CD8-positive, alpha-beta memory T cell (primary cell): ENCODE measurements around the gene MAP4K5. TPM values are rescaled to one million over a fixed set of nuclear protein-coding genes. Genes with fewer than 3 reads are reported as not detected.

Experiments used
- CTCF ChIA-PET: fragments of 350-600 bp; sonication (Branson Sonifier 250); formaldehyde crosslinking; loops from one replicate; lab custom pipeline; 2021; ENCODE audit warnings: antibody characterized with exemption; lab: Charles Lee
- POLR2A ChIA-PET: fragments of 350-600 bp; sonication (Branson Sonifier 250); formaldehyde crosslinking; loops from one replicate; lab custom pipeline; 2021; ENCODE audit warnings: antibody characterized with exemption; lab: Charles Lee
- DNase-seq, 5 donors: peaks; one replicate each; pipeline versions ENCODE4 v3.0.0 to v3.0.0-alpha.2; 2020 to 2022; ENCODE audit warnings: mixed read lengths in 1 of 5
- H3K27ac ChIP-seq: one replicate; pipeline ENCODE4 v1.7.0; 2013; ENCODE audit warnings: low read depth, mild to moderate bottlenecking, low read length, moderate library complexity
- H3K27me3 ChIP-seq: 2 replicates; pipeline ENCODE4 v1.7.0; 2013; ENCODE audit warnings: low read length, mild to moderate bottlenecking; ENCODE audit not compliant: insufficient read depth, poor library complexity, severe bottlenecking
- H3K36me3 ChIP-seq: 2 replicates; pipeline ENCODE4 v1.7.0; 2013; ENCODE audit warnings: mild to moderate bottlenecking, low read length, moderate library complexity; ENCODE audit not compliant: insufficient read depth
- H3K4me1 ChIP-seq: 2 replicates; pipeline ENCODE4 v1.7.0; 2013; ENCODE audit warnings: mild to moderate bottlenecking, low read length, moderate library complexity; ENCODE audit not compliant: insufficient read depth
- H3K4me3 ChIP-seq: 2 replicates; pipeline ENCODE4 v1.7.0; 2013; ENCODE audit warnings: mild to moderate bottlenecking, low read length
- H3K9me3 ChIP-seq: 2 replicates; pipeline ENCODE4 v1.7.0; 2013; ENCODE audit warnings: mild to moderate bottlenecking, low read length
- H3K27ac Mint-ChIP-seq, 8 donors: one replicate each; pipeline ENCODE4 v1.8.0; 2020 to 2021; ENCODE audit warnings: mixed read lengths in 8 of 8, mild to moderate bottlenecking in 6 of 8, inconsistent platforms in 3 of 8, moderate library complexity in 3 of 8
- H3K27me3 Mint-ChIP-seq, 2 donors: one replicate each; pipeline ENCODE4 v1.8.0; 2020 to 2021; ENCODE audit warnings: mixed read lengths in 2 of 2, mild to moderate bottlenecking in 1 of 2, moderate library complexity in 1 of 2
- H3K36me3 Mint-ChIP-seq, 3 donors: one replicate each; pipeline ENCODE4 v1.8.0; 2020 to 2021; ENCODE audit warnings: mixed read lengths in 3 of 3, inconsistent platforms in 1 of 3, mild to moderate bottlenecking in 1 of 3
- H3K4me1 Mint-ChIP-seq, 3 donors: one replicate each; pipeline ENCODE4 v1.8.0; 2020 to 2021; ENCODE audit warnings: mixed read lengths in 3 of 3, inconsistent platforms in 1 of 3, mild to moderate bottlenecking in 1 of 3
- H3K4me3 Mint-ChIP-seq, 7 donors: one replicate each; pipeline ENCODE4 v1.8.0; 2020 to 2021; ENCODE audit warnings: mixed read lengths in 7 of 7, mild to moderate bottlenecking in 6 of 7, moderate library complexity in 4 of 7, inconsistent platforms in 2 of 7
- H3K9me3 Mint-ChIP-seq, 5 donors: one replicate each; pipeline ENCODE4 v1.8.0; 2020 to 2022; ENCODE audit warnings: mixed read lengths in 5 of 5, mild to moderate bottlenecking in 3 of 5, moderate library complexity in 2 of 5, inconsistent platforms in 1 of 5
- polyA plus RNA-seq: library from polyadenylated mRNA; unstranded; fragments of 300-500 nt; fragmentation: Illumina TruSeq; gene quantifications from one replicate; pipeline ENCODE4 v1.2.3, GENCODE V29; 2021
- total RNA-seq, 2 experiments: library from RNA; stranded (reverse); gene quantifications; one replicate each; pipeline ENCODE4 v1.2.3, GENCODE V29; 2021

MAP4K5 gene
- total and polyA plus RNA-seq, 3 experiments from 2014 or later: 26.1 to 36.4 (median 35.2) TPM

DNA sequence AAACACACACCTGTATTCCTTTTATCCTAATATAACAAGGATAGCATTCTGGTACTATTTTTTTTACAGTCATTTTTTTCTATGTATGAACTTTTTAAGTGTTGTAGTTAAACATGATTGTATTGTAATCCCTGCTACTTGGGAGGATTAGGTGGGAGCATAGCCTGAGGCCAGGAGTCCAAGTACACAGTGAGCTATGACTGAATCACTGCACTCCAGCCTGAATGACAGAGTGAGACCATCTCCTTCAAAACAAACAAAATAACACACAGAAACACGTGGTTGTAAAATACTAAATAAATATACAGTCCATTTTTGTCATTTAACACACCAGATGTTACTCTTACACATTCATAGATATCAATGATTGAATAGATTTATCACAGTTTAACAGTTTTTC lies 56.9 kb downstream of the MAP4K5 start:
- DNase-seq: no peak
- H3K36me3 Mint-ChIP-seq: peaks cover 43 to 70% (median 62%) of the 10 kb centered on the region in 3 donors
- peak overlapping the region in 1 of 8 donors; percentile 38 for H3K27ac Mint-ChIP-seq
- CTCF ChIA-PET: no interaction called here
- H3K4me1 ChIP-seq: no peaks in the 10 kb centered on the region
- no peak overlapping the region for H3K4me3 ChIP-seq
- no peak overlapping the region for H3K27ac ChIP-seq
- no peaks in the 10 kb centered on the region for H3K27me3 ChIP-seq
- no peak overlapping the region for H3K4me3 Mint-ChIP-seq
- H3K9me3 Mint-ChIP-seq: peaks cover 13 to 29% (median 24%) of the 10 kb centered on the region in 5 donors
- H3K36me3 ChIP-seq: peaks cover 25% of the 10 kb centered on the region
- no peaks in the 10 kb centered on the region for H3K27me3 Mint-ChIP-seq
- no peaks in the 10 kb centered on the region for H3K9me3 ChIP-seq
- POLR2A ChIA-PET: no interaction called here
- H3K4me1 Mint-ChIP-seq: no peaks in the 10 kb centered on the region

DNA sequence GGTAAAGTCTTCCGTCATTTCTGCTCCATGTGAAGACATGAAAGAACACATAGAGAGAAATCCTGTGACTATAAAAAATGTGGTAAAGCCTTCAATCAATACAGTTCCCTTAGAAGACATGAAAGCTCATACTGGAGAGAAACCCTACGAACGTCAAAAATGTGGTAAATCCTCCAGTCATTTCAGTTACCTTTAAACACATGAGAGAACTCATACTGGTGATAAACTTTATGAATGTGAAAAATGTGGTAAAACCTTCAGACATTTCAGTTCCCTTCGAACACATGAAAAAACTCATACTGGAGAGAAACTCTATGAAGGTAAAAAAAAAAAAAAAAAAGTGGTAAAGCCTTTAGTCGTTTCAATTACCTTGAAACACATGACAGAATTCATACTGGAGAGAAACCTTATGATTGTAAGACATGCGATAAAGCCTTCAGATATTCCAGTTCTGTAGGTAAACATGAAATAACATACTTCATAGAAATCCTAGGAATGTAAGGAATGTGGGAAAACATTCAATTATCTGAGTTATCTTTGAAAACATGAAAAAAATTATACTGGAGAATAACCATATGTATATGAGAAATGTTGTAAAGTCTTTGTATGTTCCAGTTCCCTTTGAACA lies 60.4 kb downstream of the MAP4K5 start:
- Histone ChIP-seq H3K36me3 (peaks cover 34% of the 10 kb centered on the region), H3K27ac (no peak overlapping the region), H3K4me3 (no peak overlapping the region), H3K27me3 (no peaks in the 10 kb centered on the region), H3K4me1 (no peaks in the 10 kb centered on the region), H3K9me3 (no peaks in the 10 kb centered on the region)
- Mint-ChIP-seq H3K9me3 (peaks cover 16 to 33% (median 29%) of the 10 kb centered on the region in 5 donors), H3K27me3 (no peaks in the 10 kb centered on the region), H3K27ac (no peak overlapping the region), H3K36me3 (peaks cover 52 to 80% (median 74%) of the 10 kb centered on the region in 3 donors), H3K4me3 (no peak overlapping the region), H3K4me1 (peaks cover 6 to 16% (median 11%) of the 10 kb centered on the region in 3 donors)
- ChIA-PET POLR2A (no interaction called here), CTCF (interaction anchor here (0.7 kb wide), 1 partner anchor 144 kb away, joined by 3 read pairs; no protein-coding TSS in a partner anchor)
- no peak for DNase-seq

DNA sequence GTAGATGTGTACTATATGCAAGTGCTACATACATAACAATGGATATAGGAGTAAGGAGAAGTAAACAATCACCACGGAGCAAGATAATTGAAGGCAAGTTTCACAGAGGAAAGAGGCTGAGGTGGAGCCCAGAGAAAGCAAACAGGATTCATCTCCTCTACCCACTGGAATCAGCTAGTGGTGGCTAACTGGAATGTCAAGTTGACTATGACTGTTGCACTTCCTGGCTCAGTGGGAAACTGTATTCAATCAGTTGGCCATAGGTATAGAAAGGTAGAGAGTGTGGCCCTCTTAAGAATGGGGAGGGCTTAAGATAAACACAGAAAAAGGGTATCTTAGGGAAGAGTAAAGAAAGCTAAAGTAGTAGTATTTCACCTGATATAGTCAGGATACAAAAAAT lies 62.4 kb downstream of the MAP4K5 start:
- Histone ChIP-seq H3K36me3 (peaks cover 34% of the 10 kb centered on the region), H3K27ac (no peak overlapping the region), H3K4me3 (no peak overlapping the region), H3K9me3 (no peaks in the 10 kb centered on the region), H3K4me1 (no peaks in the 10 kb centered on the region), H3K27me3 (no peaks in the 10 kb centered on the region)
- peaks cover 16 to 33% (median 29%) of the 10 kb centered on the region in 5 donors for H3K9me3 Mint-ChIP-seq
- peak overlapping the region in 1 of 8 donors; percentile 67 for H3K27ac Mint-ChIP-seq
- ChIA-PET POLR2A (no interaction called here), CTCF (no interaction called here)
- no peaks in the 10 kb centered on the region for H3K27me3 Mint-ChIP-seq
- H3K36me3 Mint-ChIP-seq: peaks cover 49 to 81% (median 74%) of the 10 kb centered on the region in 3 donors
- H3K4me3 Mint-ChIP-seq: no peak overlapping the region
- peaks cover 6 to 16% (median 11%) of the 10 kb centered on the region in 3 donors for H3K4me1 Mint-ChIP-seq
- DNase-seq: no peak

DNA sequence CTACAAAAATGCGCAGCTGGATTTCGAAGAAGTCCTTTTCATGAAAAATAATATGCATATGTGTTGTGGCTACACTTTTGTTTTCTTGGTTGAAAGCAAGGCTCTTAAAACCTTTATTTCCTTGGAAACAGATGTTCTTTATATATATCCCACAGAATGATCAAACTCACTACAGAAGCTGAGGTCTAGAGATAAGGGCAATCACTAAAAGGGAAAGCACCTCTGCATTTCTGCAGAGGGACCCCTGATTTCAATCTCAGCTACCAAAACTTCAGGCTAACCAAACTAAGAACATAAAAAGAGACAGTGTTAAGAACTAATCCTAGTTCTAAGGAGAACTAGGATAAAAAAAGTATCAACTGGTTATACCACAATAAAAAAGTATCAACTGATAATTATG lies 70.3 kb downstream of the MAP4K5 start:
- peaks cover 0 to 3% (median 0%) of the 10 kb centered on the region in 3 donors for H3K4me1 Mint-ChIP-seq
- peaks cover 4 to 38% (median 6%) of the 10 kb centered on the region in 3 donors for H3K36me3 Mint-ChIP-seq
- no peak overlapping the region for H3K4me3 ChIP-seq
- peaks cover 8% of the 10 kb centered on the region for H3K36me3 ChIP-seq
- ChIA-PET POLR2A (interaction anchor here (0.6 kb wide), 1 partner anchor 37 kb away, joined by 4 read pairs; no protein-coding TSS in a partner anchor), CTCF (no interaction called here)
- no peaks in the 10 kb centered on the region for H3K4me1 ChIP-seq
- no peak overlapping the region for H3K27ac ChIP-seq
- no peaks in the 10 kb centered on the region for H3K27me3 Mint-ChIP-seq
- no peaks in the 10 kb centered on the region for H3K9me3 ChIP-seq
- no peaks in the 10 kb centered on the region for H3K9me3 Mint-ChIP-seq
- DNase-seq: no peak
- H3K27ac Mint-ChIP-seq: no peak overlapping the region
- H3K4me3 Mint-ChIP-seq: no peak overlapping the region
- H3K27me3 ChIP-seq: no peaks in the 10 kb centered on the region

DNA sequence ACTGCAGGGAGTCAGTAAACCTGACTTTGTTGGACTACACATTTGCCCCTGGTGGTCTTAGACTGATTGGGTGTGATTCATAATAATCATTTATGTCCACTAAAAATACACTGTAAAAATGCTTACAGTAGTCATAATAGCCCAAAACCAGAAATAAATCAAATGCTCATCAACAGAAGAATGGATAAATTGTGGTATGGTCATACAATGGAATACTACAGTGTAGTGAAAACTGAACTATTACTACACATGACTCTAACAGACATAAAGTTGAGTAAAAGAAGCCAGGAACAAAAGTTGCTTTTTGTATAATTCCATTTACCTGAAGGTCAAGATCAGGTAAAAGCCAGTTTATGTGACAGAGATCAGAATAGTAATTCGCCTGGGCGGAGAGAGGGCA lies 78.5 kb downstream of the MAP4K5 start:
- ChIA-PET POLR2A (no interaction called here), CTCF (no interaction called here)
- no peaks in the 10 kb centered on the region for H3K4me1 ChIP-seq
- H3K36me3 ChIP-seq: peaks cover 5% of the 10 kb centered on the region
- Mint-ChIP-seq H3K4me1 (peaks cover 0 to 4% (median 0%) of the 10 kb centered on the region in 3 donors), H3K36me3 (peaks cover 32 to 60% (median 33%) of the 10 kb centered on the region in 3 donors), H3K4me3 (no peak overlapping the region), H3K9me3 (no peaks in the 10 kb centered on the region), H3K27me3 (no peaks in the 10 kb centered on the region), H3K27ac (peak overlapping the region in 2 of 8 donors; percentile 24 to 70)
- no peak for DNase-seq
- H3K4me3 ChIP-seq: no peak overlapping the region
- H3K9me3 ChIP-seq: no peaks in the 10 kb centered on the region
- no peak overlapping the region for H3K27ac ChIP-seq
- no peaks in the 10 kb centered on the region for H3K27me3 ChIP-seq

DNA sequence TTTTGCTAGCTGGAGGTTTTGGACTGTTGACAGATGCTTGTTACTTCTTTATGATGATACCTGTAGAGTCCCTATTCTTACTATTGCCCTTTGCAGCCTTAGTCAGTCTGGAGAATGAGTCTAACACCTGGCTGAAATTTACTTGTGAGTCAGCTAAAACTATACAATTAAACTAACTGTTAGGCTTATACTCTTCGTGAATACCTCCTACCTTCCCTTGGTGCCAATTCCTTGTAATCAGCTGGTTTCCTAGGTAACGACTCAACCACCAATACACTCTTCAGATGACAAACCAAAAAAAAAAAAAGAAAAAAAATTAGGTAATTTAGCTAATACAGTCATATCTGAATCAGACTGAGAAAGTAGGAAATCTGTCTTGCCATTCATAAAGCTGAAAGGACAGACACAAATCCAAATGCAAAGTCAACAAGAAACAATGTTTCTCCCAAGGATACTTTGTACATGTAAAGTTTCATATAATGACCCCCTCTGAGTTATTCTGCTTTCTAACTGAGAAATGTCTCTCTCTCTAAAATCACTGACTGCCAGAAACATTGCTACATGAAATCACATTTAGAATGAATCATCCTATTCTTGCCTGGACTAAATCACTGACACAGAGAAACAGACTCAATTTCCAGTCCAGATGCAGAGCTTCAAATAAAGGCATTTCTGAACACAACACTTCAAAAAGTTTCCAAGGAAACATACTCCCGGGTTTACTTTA lies 79.2 kb downstream of the MAP4K5 start:
- peaks cover 0 to 4% (median 0%) of the 10 kb centered on the region in 3 donors for H3K4me1 Mint-ChIP-seq
- DNase-seq: no peak

DNA sequence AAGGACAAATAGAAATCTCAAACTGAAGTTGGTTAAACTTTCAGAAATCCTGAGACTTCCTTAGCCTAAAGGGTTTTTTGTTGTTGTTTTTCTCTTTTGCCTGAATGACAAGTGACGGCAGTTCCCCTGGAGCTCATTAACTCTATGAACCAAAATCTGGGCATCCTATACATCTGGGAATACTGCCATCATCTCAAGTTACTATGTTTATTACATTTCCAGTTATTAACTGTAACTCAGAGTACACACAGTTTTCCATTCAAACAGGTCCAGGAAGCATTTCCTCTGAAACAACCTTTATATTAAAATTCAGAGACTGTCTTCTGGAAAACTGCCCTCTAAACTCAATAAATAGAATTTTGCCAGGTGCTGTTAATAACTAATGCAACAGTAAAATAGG lies 80.1 kb downstream of the MAP4K5 start:
- ChIA-PET CTCF (no interaction called here), POLR2A (no interaction called here)
- no peak overlapping the region for H3K27ac Mint-ChIP-seq
- peaks cover 0 to 4% (median 0%) of the 10 kb centered on the region in 3 donors for H3K4me1 Mint-ChIP-seq
- no peaks in the 10 kb centered on the region for H3K27me3 ChIP-seq
- H3K4me3 ChIP-seq: no peak overlapping the region
- no peak overlapping the region for H3K4me3 Mint-ChIP-seq
- H3K4me1 ChIP-seq: no peaks in the 10 kb centered on the region
- H3K9me3 Mint-ChIP-seq: no peaks in the 10 kb centered on the region
- no peak overlapping the region for H3K27ac ChIP-seq
- peaks cover 34 to 67% (median 36%) of the 10 kb centered on the region in 3 donors for H3K36me3 Mint-ChIP-seq
- no peaks in the 10 kb centered on the region for H3K9me3 ChIP-seq
- DNase-seq: no peak
- no peaks in the 10 kb centered on the region for H3K27me3 Mint-ChIP-seq
- peaks cover 5% of the 10 kb centered on the region for H3K36me3 ChIP-seq

More for the DNA sequence above, 79.2 kb downstream of the MAP4K5 start:
- peaks cover 33 to 62% (median 34%) of the 10 kb centered on the region in 3 donors for H3K36me3 Mint-ChIP-seq
- ChIA-PET POLR2A (no interaction called here), CTCF (no interaction called here)
- H3K27ac Mint-ChIP-seq: no peak overlapping the region
- Histone ChIP-seq H3K27ac (no peak overlapping the region), H3K9me3 (no peaks in the 10 kb centered on the region), H3K36me3 (peaks cover 5% of the 10 kb centered on the region), H3K4me3 (no peak overlapping the region), H3K4me1 (no peaks in the 10 kb centered on the region), H3K27me3 (no peaks in the 10 kb centered on the region)
- no peak overlapping the region for H3K4me3 Mint-ChIP-seq
- no peaks in the 10 kb centered on the region for H3K9me3 Mint-ChIP-seq
- H3K27me3 Mint-ChIP-seq: no peaks in the 10 kb centered on the region

DNA sequence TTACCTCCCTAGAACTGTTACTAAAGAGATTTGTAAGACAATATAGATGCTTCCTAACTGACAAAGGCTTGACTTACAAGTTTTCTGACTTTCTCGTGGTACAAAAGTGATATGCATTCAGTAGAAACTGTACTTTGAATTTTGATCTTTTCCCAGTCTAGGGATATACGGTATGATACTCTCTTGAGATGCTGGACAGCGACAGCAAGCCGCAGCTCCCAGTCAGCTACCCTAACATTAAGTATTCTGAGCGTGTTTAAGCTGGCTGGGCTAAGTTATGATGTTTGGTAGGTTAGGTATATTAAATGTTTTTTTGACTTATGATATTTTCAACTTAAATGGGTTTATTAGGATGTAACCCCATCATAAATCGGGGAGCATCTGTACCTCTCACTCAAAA lies 80.5 kb downstream of the MAP4K5 start:
- ChIA-PET CTCF (no interaction called here), POLR2A (no interaction called here)
- Mint-ChIP-seq H3K4me1 (peaks cover 0 to 4% (median 0%) of the 10 kb centered on the region in 3 donors), H3K9me3 (no peaks in the 10 kb centered on the region), H3K4me3 (no peak overlapping the region), H3K27ac (no peak overlapping the region), H3K36me3 (peaks cover 34 to 72% (median 37%) of the 10 kb centered on the region in 3 donors), H3K27me3 (no peaks in the 10 kb centered on the region)
- DNase-seq: no peak
- no peaks in the 10 kb centered on the region for H3K27me3 ChIP-seq
- H3K9me3 ChIP-seq: no peaks in the 10 kb centered on the region
- peaks cover 5% of the 10 kb centered on the region for H3K36me3 ChIP-seq
- no peaks in the 10 kb centered on the region for H3K4me1 ChIP-seq
- no peak overlapping the region for H3K4me3 ChIP-seq
- H3K27ac ChIP-seq: no peak overlapping the region
